ENCODE measurements around the gene FCN1. TPM values are rescaled to one million over a fixed set of nuclear protein-coding genes. Genes with fewer than 3 reads are reported as not detected.

FCN1 gene
- total RNA-seq, 1 donor from 2014 or later = not detected

DNA sequence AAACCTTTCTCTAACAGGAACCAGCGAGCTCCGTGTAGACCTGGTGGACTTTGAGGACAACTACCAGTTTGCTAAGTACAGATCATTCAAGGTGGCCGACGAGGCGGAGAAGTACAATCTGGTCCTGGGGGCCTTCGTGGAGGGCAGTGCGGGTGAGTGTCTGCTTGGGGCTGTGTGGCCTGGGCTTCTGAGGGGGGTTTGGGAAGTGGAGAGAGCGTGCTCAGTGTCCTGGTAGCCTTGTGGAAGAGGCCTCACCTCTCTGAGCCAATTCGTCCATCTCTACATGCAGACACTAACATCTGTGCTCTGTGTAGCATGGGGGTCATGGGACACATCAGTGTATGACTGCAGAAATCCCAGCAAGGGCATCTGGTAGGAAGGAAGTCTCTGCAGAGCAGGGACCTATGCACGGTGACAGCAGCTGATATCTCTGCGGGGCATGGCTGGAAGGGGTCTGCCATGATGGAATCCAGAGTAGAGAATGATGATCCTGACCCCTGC, 31.2 kb downstream of the FCN1 start:
- Mint-ChIP-seq H3K27ac (no peak overlapping the region), H3K27me3 (ENCODE audit: insufficient read depth) (peaks cover 2% of the 10 kb centered on the region), H3K9me3 (no peaks in the 10 kb centered on the region), H3K36me3 (ENCODE audit: low read depth) (no peaks in the 10 kb centered on the region), H3K4me3 (no peak overlapping the region), H3K4me1 (ENCODE audit: low read depth) (no peaks in the 10 kb centered on the region)
- DNase-seq (ENCODE audit: low spot score) = no peak
- intact Hi-C loops (cut with micrococcal nuclease) = no loop called here

DNA sequence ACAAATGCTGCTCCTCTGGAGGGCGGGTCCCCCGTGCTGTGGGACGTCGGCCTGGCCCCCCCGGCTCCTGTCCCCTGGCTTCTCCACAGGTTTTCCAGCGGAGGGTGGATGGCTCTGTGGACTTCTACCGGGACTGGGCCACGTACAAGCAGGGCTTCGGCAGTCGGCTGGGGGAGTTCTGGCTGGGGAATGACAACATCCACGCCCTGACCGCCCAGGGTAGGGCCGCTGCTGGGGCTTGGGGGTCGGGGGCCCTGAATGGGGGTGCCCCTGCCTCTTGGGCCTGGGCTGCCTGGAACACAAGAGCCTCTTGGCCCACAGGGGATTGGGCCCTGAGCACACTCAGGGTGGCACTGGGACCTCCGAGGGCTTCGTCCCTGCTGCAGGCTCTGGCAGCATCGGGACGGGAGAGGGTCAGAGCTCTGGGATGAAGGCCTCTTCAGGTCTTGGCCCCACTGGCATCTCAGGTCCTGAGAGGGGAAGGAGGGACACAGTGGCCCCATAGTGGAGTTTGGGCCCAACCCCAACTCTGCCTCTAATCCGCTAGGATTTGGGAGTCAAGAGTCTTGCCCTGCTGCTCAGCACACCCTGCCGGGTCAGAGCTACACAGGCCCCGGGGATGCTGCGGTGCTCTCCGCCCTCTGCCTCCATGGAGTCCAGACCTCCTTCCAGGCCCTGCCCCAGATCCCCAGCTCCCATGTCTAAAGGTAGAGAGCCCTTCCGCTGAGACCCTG, 31.9 kb downstream of the FCN1 start:
- H3K4me1 Mint-ChIP-seq (ENCODE audit: low read depth) = no peaks in the 10 kb centered on the region
- H3K27me3 Mint-ChIP-seq (ENCODE audit: insufficient read depth) = peaks cover 2% of the 10 kb centered on the region
- H3K36me3 Mint-ChIP-seq (ENCODE audit: low read depth) = no peaks in the 10 kb centered on the region
- intact Hi-C loops (cut with micrococcal nuclease) = no loop called here
- no peak overlapping the region for H3K4me3 Mint-ChIP-seq
- no peak for DNase-seq (ENCODE audit: low spot score)
- H3K9me3 Mint-ChIP-seq = no peaks in the 10 kb centered on the region
- H3K27ac Mint-ChIP-seq = no peak overlapping the region

- DNase-seq (ENCODE audit: low spot score) = no peak
- no peak overlapping the region for H3K4me3 Mint-ChIP-seq
- no peak overlapping the region for H3K27ac Mint-ChIP-seq
Measured at GRCh38 chr9:134885001-134885678, 32.6 kb downstream of the FCN1 start.

GRCh38 chr9:134884492-134884891, 33.2 kb downstream of the FCN1 start:
- no peaks in the 10 kb centered on the region for H3K36me3 Mint-ChIP-seq (ENCODE audit: low read depth)

More at GRCh38 chr9:134885001-134885678, 32.6 kb downstream of the FCN1 start:
- H3K9me3 Mint-ChIP-seq = no peaks in the 10 kb centered on the region
- intact Hi-C loops (cut with micrococcal nuclease) = no loop called here
- H3K4me1 Mint-ChIP-seq (ENCODE audit: low read depth) = no peaks in the 10 kb centered on the region
- H3K27me3 Mint-ChIP-seq (ENCODE audit: insufficient read depth) = peaks cover 2% of the 10 kb centered on the region
- no peaks in the 10 kb centered on the region for H3K36me3 Mint-ChIP-seq (ENCODE audit: low read depth)

DNA sequence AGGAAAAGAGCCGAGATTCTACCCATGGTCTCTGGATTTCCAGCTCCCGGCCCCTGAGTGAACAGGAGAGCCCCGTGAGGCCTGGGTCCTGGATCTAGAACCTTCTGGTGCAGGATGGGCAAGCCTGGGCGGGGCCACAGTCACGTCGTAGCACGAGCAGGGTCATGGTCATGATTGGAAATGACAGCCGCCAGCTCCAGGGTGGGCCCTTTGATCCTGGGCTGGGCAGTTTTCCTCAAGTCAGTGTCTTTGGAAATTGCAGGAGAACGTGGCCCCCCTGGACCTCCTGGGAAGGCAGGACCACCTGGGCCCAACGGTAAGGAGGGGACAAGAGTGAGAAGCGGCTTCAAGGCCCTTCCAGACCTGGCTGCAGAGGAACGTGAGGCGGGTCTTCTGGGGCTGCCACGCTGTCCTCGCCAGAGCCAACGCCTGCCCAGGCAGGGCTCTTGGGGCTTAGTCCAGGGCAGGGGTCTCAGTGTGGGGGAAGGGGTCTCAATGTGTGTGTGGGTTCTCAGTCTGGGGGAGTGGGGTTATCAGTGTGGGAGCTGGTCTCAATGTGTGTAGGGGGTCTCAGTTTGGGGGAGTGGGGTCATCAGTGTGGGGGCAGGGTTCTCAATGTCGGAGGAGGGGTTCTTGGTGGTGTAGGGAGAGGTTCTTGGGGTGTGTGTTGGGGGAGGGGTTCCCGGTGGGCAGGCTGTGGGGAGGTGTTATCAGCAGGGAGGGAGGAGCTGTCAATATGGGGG, 34.5 kb downstream of the FCN1 start:
- H3K36me3 Mint-ChIP-seq (ENCODE audit: low read depth) = no peaks in the 10 kb centered on the region
- DNase-seq (ENCODE audit: low spot score) = no peak
- H3K27ac Mint-ChIP-seq = no peak overlapping the region
- H3K4me3 Mint-ChIP-seq = no peak overlapping the region
- H3K4me1 Mint-ChIP-seq (ENCODE audit: low read depth) = no peaks in the 10 kb centered on the region
- intact Hi-C loops (cut with micrococcal nuclease) = no loop called here
- H3K27me3 Mint-ChIP-seq (ENCODE audit: insufficient read depth) = peaks cover 2% of the 10 kb centered on the region
- no peaks in the 10 kb centered on the region for H3K9me3 Mint-ChIP-seq

More at GRCh38 chr9:134884492-134884891, 33.2 kb downstream of the FCN1 start:
- Mint-ChIP-seq H3K27me3 (ENCODE audit: insufficient read depth) (peaks cover 2% of the 10 kb centered on the region), H3K4me1 (ENCODE audit: low read depth) (no peaks in the 10 kb centered on the region), H3K9me3 (no peaks in the 10 kb centered on the region), H3K27ac (no peak overlapping the region), H3K4me3 (no peak overlapping the region)
- intact Hi-C loops (cut with micrococcal nuclease) = no loop called here
- DNase-seq (ENCODE audit: low spot score) = no peak

GRCh38 chr9:134882204-134882785, 35.4 kb downstream of the FCN1 start:
- peaks cover 2% of the 10 kb centered on the region for H3K27me3 Mint-ChIP-seq (ENCODE audit: insufficient read depth)
- intact Hi-C loops (cut with micrococcal nuclease) = no loop called here
- no peaks in the 10 kb centered on the region for H3K4me1 Mint-ChIP-seq (ENCODE audit: low read depth)
- no peak overlapping the region for H3K27ac Mint-ChIP-seq
- no peaks in the 10 kb centered on the region for H3K9me3 Mint-ChIP-seq
- H3K36me3 Mint-ChIP-seq (ENCODE audit: low read depth) = no peaks in the 10 kb centered on the region
- DNase-seq (ENCODE audit: low spot score) = no peak
- no peak overlapping the region for H3K4me3 Mint-ChIP-seq

- DNase-seq (ENCODE audit: low spot score) = no peak
- intact Hi-C loops (cut with micrococcal nuclease) = no loop called here
- Mint-ChIP-seq H3K4me3 (no peak overlapping the region), H3K27ac (no peak overlapping the region), H3K36me3 (ENCODE audit: low read depth) (no peaks in the 10 kb centered on the region), H3K9me3 (no peaks in the 10 kb centered on the region), H3K27me3 (ENCODE audit: insufficient read depth) (peaks cover 2% of the 10 kb centered on the region), H3K4me1 (ENCODE audit: low read depth) (no peaks in the 10 kb centered on the region)
Measured at GRCh38 chr9:134881313-134881670, 36.4 kb downstream of the FCN1 start.

- H3K36me3 Mint-ChIP-seq (ENCODE audit: low read depth) = no peaks in the 10 kb centered on the region
- no peak within 1 kb of the TSS for H3K27ac Mint-ChIP-seq
- no peak for DNase-seq (ENCODE audit: low spot score)
- intact Hi-C loops (cut with micrococcal nuclease) = no loop called here
- H3K27me3 Mint-ChIP-seq (ENCODE audit: insufficient read depth) = peaks cover 2% of the 10 kb centered on the region
- no peaks in the 10 kb centered on the region for H3K9me3 Mint-ChIP-seq
- H3K4me1 Mint-ChIP-seq (ENCODE audit: low read depth) = no peaks in the 10 kb centered on the region
- no peak within 1 kb of the TSS for H3K4me3 Mint-ChIP-seq
Measured at GRCh38 chr9:134880484-134881312, 37.0 kb downstream of the FCN1 start, which contains the start of gene FCN2. Gene FCN2 (plus strand): TSS chr9:134880810. CDS start chr9:134880822, 12 bp downstream.

DNA sequence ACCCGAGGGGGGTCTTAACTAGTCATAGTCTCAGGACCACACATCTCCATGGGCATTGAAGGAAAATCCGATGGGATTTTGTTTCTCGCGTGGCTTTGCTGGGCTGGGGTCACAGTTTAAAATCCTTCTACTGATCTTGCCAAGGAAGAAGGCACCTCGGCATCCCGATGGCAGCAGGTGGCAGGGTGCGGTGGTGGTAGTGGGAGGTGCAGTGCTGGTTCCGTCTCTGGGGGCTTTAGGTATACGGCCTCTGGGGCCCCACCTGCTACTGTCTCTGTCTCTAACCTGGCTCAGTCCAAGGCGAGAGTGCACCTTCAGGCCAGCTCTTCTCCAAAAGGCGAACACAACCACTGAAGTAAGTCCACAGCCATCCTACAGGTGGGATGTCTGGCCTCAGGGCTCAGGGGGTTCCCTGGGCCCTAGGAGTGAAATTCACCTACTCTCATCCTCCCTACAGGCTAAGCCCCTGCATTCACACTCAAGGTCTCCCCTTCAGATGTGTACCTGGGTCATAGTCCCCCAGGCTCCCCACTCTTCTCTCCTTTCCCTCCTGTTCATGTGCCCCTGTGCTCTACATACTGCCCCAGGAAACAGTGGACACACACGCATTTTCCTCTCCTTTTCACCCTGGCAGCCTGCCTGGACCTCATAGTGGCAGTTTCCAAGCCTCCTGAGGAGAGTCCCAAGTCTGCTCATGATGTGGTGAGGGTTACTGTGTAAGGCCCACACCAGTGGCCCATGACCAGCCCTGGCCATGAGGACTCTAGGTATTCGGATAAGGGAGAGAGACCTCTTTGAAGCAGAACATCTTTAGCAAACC, 37.8 kb downstream of the FCN1 start:
- Mint-ChIP-seq H3K4me1 (ENCODE audit: low read depth) (no peaks in the 10 kb centered on the region), H3K27me3 (ENCODE audit: insufficient read depth) (peaks cover 2% of the 10 kb centered on the region), H3K36me3 (ENCODE audit: low read depth) (no peaks in the 10 kb centered on the region), H3K27ac (no peak overlapping the region), H3K9me3 (no peaks in the 10 kb centered on the region), H3K4me3 (no peak overlapping the region)
- intact Hi-C loops (cut with micrococcal nuclease) = no loop called here
- DNase-seq (ENCODE audit: low spot score) = no peak

- Mint-ChIP-seq H3K4me1 (ENCODE audit: low read depth) (no peaks in the 10 kb centered on the region), H3K27me3 (ENCODE audit: insufficient read depth) (peaks cover 2% of the 10 kb centered on the region), H3K9me3 (no peaks in the 10 kb centered on the region), H3K4me3 (no peak overlapping the region), H3K36me3 (ENCODE audit: low read depth) (no peaks in the 10 kb centered on the region), H3K27ac (no peak overlapping the region)
- no peak for DNase-seq (ENCODE audit: low spot score)
- intact Hi-C loops (cut with micrococcal nuclease) = no loop called here
Measured at GRCh38 chr9:134877541-134877940, 40.2 kb downstream of the FCN1 start.

DNA sequence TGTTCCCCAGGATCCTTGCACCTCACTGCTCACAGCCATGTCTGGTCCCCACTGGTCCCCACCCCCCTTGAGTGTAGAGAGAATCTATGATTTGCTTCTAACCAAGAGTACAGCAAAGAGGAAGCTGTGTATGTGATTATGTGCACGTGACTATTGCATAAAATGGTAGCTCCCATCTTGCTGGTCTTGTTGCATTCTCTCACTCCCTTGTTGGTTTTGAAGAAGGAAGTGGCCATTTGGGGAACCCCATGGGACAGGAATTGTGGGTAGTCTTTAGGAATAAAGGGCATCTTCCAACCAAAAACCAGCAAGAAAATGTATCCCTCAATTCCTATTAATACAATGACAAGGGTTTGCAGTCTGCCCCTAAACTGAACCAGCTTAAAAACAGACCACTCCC, 42.3 kb downstream of the FCN1 start:
- H3K4me3 Mint-ChIP-seq = no peak overlapping the region
- no peak for DNase-seq (ENCODE audit: low spot score)
- no peaks in the 10 kb centered on the region for H3K36me3 Mint-ChIP-seq (ENCODE audit: low read depth)
- H3K27ac Mint-ChIP-seq = no peak overlapping the region
- H3K27me3 Mint-ChIP-seq (ENCODE audit: insufficient read depth) = peaks cover 4% of the 10 kb centered on the region
- H3K4me1 Mint-ChIP-seq (ENCODE audit: low read depth) = no peaks in the 10 kb centered on the region
- intact Hi-C loops (cut with micrococcal nuclease) = no loop called here
- no peaks in the 10 kb centered on the region for H3K9me3 Mint-ChIP-seq
